ENCODE measurements around the gene MANEA. TPM values are rescaled to one million over a fixed set of nuclear protein-coding genes. Genes with fewer than 3 reads are reported as not detected.
"Not testable (repeated sequence)": the region's sequence is repeated elsewhere in the genome, so short reads cannot be mapped to it uniquely, and the experiment has no call there.

MANEA gene
- polyA plus RNA-seq, 3 donors: 24.1 to 30.0 (median 28.4) TPM

DNA sequence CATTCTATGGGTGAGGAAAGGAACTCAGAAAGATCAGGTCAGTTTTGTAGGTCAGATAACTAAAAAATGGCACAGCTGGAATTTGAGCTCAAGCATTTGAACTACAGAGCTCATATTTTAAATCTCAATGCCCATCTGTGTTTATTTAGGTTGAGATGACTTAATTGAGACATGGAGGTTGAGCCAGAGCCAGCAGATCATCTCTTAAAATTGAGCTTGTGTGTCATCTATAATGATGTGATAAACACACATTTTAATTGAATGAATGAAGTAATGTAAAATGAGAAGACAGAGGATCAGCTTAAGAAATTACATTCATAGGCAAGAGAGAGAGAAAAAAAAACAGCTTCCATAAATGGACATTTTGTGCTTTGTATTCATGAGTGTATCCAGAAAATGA, 3.7 kb downstream of the MANEA start:
- DNase-seq (ENCODE audit: low read depth in 3 of 3, low spot score in 2 of 3): no peak

DNA sequence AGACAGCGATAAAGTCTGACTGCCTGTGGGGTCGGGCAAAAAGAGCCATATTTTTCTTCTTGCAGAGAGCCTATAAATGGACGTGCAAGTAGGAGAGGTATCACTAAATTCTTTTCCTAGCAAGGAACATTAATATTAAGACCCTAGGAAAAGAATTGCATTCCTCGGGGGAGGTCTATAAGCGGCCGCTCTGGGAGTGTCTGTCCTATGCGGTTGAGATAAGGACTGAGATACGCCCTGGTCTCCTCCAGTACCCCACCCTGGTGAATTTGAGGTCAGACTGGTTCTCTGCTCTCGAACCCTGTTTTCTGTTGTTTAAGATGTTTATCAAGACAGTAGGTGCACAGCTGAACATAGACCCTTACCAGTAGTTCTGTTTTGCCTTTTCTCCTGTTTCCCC, 6.9 kb downstream of the MANEA start:
- not testable (repeated sequence) for DNase-seq (ENCODE audit: low read depth in 3 of 3, low spot score in 2 of 3)

DNA sequence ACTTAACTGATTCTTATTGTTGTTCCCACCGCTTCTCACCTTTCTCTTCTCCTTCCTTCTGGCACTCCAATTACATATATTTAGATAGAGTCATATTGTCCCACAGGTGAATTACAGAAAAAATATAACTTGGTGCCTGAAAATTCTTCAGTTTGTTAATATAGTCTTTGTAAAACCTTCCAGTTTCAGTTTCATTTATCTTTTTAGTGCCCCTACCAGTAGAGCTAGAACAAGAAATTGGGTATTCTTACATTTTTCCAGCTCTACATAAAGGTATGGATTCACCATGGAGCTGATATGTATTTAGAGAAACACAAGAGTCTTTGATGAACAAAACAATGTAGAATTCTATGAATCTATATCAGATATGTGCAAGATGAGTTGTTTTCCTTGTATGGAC, 10.7 kb downstream of the MANEA start:
- DNase-seq (ENCODE audit: low read depth in 3 of 3, low spot score in 2 of 3): no peak

DNA sequence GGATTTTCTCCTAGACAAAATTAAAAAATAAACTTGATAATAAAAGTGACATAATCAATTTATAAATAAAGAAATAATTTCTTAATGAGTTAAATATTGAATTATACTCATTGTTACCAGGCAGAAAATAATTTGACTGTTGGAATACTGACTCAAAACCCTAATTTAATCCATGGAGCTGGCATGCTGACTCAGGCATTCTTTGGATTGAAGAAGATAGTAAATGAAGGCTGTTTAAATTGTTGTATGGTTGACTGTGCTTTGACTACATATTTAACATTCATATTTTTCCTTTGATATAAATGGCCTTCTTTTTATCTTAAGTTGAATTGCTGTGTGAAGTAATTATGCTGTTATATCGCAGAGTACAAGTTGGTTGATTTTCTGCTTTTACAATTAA, 11.7 kb downstream of the MANEA start:
- no peak for DNase-seq (ENCODE audit: low read depth in 3 of 3, low spot score in 2 of 3)

DNA sequence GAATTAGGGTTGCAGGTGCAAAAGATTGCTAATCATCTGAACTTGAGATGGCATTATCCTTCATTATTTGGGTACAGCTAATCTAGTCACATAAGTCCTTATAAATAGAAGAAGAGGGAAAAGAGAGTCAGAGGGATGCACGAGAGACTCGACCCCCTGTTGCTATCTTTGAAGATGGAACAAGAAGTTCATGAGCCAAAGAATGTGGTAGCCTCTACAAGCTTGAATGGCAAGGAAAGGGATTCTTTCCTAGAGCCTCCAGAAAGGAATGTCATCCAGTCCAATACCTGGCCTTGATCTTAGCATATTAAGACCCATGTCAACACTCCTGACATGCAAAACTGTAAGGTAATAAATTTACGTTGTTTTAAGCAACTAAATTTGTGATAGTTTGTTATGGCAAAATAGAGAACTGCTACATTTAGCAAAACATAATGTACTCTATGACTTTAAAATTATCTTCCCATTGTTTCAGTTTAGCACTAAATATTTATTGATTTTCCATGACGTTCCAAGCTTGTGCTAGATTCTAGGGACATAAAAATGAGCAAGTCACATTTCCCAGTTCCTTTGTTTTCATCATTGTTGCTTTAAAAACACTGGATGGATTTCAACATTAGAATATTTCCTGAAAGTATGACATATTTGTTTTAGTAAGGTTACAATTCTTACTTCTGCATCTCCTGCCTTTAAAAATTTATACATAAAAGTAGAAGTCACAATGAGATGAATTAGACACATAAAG, 12.7 kb downstream of the MANEA start:
- DNase-seq (ENCODE audit: low read depth in 3 of 3, low spot score in 2 of 3): no peak

DNA sequence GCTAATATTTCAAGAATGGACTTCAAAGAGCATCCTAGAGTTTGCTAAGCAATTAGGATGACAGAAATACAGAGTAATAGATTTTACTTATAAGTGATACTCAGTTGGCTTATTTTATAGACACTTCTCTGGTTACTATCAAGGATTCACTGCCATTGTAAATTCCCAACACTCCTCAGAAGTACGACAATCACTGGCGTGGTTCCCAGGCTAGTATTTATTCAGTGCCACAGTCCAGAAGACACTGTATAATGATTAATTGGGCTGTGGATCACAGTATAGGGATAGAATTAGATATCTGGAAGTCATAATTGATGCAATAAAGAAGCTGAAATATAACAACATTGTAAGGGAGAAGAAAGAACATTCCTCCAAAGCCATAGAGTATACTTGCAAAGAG, 15.7 kb downstream of the MANEA start:
- DNase-seq (ENCODE audit: low read depth in 3 of 3, low spot score in 2 of 3): no peak

DNA sequence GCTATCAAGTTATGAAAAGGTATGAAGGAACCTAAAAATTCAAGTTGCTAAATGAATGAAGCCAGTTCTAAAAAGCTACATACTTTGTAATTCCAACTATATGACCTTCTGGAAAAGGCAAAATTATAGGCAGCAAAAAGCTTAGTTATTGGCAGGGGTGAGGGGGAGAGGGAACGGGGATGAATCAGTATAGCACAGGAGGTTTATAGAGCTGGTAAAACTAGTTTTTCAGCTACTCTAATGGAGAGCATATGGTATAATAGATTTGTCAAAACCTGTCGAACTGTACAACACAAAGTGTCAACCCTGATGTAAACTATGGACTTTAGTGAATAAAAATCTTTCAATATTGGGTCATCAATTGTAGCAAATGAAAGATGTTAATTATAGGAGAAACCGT, 18.7 kb downstream of the MANEA start:
- no peak for DNase-seq (ENCODE audit: low read depth in 3 of 3, low spot score in 2 of 3)

DNA sequence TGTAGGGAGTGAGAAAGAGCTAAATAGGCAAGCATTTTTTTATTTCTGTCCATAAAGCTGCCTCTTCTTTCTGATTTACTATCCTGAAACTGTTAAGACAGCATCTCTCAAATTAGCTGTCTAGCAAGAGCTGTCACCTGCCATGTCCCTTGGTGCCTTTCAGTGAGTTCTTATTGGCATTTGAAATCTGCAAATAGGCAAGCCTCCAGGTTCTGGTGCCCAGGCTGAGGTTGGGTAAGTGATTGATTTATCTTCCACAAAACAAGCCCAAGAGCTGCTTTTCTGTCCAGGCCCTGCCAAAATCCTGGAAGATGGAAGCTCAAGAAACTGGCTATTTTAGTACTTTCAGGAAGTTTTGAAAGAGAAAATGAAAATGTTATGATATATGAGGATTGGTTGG, 22.4 kb downstream of the MANEA start:
- no peak for DNase-seq (ENCODE audit: low read depth in 3 of 3, low spot score in 2 of 3)

DNA sequence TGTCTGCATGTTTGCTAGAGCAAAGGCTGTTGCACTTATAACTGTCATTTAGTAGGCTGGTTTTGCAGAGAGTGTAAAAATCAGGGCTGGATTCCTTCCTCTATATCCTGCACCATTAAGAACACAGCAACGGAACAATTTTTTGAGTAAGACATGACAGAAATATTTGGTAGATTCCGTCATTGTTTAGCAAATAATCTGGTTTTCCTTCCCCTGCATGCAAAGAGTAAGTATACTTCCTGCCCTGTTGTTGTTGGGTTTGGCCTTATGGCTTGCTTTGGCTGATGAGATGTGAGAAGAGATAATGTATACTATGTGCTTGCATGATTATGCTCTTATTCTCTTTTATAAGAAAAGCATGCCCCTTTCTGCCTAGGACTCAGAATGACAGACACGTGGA, 23.8 kb downstream of the MANEA start:
- DNase-seq (ENCODE audit: low read depth in 3 of 3, low spot score in 2 of 3): no peak

DNA sequence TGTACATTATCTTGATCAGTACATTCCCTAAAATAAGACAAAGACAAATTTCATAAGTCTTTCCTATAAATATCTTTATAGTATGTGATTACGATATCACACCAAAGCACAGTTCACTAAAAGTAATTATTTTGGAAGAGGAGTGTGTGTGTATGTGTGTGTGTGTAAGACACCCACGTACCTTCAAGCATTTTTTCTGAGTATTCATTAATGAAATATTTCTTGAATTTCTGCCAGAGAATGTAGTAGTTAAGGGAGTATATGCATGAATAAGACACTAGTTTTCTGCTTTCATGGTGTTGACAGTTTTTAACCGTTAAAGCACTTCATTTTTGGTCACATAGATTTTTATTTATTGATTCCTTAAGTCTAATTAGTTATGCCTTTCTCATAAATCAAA, 36.8 kb downstream of the MANEA start:
- no peak for DNase-seq (ENCODE audit: low read depth in 3 of 3, low spot score in 2 of 3)

DNA sequence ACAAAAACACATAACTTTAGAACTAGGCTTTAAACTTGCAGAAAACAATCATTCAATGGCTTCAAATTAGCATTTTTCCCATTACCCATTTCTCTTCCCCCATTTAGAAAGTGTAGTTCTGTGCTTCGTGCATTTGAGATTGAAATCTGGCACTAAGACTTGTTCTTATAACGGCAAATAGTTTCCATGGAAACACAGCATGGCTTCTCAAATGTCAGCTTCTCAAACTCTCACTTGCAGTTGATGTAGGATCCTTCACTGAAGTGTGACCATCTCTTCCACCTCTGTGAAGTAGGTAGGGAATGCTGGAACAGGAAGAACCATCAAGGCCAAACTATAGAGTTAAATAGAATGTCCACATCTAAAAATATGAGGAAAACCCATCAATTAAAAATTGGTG, 52.2 kb downstream of the MANEA start:
- peak in 1 of 3 donors; percentile 23 for DNase-seq (ENCODE audit: low read depth in 3 of 3, low spot score in 2 of 3)

DNA sequence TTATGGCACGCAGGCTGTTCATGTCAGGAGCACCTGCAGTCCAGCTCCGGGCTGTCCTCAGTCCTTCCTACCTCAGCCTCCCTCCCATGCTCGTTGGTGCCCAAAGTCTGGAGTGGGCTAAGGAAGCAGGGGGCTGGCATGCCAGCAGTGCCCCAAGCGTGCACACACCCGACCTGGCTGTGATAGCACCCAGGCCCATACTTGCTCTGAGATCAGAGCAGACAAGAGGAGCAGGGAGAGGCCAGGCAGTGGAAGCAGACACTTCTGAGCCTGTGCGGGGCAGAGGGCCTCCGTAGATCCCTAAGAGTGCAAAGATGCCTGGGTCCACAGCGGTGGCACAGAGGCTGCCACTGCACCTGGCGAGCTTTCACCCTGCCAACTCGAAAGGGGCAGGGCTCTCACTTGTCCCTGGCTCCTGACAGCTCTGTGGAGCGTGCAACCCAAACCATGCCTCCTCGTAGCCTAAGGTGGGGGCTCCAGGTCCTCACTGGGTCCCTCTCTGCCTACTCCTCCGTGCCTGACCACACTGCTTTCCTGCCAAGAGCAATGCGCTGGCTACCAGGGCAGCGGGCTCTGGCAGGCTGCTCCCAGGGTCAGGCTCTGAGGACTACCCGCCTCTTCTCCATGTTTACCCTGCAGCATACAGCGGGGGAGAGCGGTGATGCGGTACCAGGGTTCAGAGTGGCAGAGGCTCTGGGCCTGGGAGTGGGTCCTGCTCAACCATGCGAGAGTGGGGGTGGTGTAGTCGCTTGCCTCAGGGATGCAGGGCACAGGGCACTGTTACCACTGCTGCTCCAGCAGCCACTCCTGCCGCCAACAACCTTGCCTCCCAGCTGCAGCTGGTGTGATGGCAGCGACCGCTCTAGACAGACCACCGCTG, 59.5 kb downstream of the MANEA start:
- DNase-seq (ENCODE audit: low read depth in 3 of 3, low spot score in 2 of 3): peak in 2 of 3 donors; percentile 27 to 48

DNA sequence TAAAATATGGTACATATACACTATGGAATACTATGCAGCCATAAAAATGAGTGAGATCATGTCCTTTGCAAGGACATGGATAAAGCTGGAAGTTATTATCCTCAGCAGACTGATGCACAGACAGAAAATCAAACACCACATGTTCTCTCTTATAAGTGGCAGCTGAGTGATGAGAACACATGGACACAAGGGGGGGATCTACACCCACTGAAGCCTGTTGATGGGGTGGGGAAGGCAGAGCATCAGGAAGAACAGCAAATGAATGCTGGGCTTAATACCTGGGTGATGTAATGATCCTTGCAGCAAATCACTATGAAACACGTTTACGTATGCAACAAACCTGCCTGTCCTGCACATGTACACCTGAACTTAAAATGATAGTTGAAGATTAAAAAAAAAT, 71.3 kb downstream of the MANEA start:
- no peak for DNase-seq (ENCODE audit: low read depth in 3 of 3, low spot score in 2 of 3)

DNA sequence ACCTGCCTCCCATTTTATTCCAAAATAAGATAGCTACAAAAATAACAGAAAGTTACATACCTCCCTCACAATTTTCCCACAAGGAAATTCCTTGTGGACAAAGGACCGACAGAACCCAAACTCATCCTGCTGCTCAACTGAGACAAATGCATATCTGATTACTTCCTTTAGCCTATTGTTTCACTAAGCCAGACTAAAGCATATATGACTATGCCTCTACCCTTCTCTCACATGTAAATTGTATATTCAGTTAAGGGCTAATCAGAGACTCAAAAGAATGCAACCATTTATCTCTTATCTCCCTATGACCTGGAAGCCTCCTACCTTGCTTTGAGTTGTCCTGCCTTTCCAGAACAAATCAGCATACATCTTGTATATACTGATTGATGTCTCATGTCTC, 72.1 kb downstream of the MANEA start:
- no peak for DNase-seq (ENCODE audit: low read depth in 3 of 3, low spot score in 2 of 3)

DNA sequence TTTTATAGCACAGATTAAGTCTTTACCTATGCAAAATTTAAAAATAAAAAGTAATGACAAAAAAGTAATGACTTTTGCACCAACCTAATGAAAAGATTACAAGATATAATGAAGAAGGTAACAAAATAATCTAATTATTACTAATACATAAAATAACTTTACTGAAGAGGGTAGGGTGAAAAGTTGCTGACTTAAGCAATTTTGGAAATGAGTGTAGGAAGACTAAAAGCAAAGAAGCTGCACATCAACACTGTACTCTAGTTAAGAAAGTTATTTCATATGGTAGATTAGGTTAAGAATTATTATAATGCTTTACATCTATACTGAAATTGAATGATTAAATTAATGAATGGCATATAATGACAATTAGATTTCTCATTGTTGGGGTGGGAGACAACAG, 76.8 kb downstream of the MANEA start:
- DNase-seq (ENCODE audit: low read depth in 3 of 3, low spot score in 2 of 3): no peak

DNA sequence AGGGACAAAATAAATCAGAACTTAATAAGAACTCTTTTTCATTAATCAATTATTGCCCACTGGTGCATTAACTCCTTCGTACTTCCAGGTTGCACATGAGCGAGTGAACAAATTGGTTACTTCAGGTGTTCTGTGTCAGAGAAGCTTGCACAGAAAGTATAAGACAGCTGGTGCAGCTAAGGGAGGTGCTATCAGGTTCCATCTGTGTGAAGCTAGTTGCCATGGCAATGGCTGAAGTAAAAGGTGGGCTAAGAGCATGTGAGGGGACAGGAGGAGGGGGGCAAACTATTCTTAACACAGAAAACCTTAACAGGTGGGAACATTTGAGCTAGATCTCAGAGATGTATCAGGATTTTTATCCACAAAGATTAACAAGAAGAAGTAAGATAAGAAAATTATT, 81.6 kb downstream of the MANEA start:
- no peak for DNase-seq (ENCODE audit: low read depth in 3 of 3, low spot score in 2 of 3)

All from right renal cortex interstitium (tissue), 3 donors.